ENCODE measurements around the gene KAT7.

DNA sequence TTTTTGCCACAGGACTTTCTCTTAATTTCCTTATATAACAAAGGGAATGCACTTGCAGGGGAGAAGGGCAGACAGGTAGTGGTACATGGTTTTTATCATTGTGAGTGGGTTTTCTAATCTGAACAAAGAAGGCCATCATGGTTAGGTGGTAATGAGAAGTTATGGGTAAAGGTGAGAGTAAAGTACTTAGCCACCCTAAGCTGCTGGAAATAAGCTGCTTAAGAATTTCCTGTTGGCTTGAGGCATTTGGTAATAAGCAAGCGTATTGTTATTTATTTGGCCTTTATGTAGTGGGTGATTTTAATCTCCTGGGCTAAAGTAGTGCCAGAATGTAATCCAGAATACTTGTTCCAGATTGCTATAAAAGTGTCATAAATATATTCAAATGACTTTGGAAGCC, 32.3 kb downstream of the KAT7 start:
- TF ChIP-seq, protein P1, sequence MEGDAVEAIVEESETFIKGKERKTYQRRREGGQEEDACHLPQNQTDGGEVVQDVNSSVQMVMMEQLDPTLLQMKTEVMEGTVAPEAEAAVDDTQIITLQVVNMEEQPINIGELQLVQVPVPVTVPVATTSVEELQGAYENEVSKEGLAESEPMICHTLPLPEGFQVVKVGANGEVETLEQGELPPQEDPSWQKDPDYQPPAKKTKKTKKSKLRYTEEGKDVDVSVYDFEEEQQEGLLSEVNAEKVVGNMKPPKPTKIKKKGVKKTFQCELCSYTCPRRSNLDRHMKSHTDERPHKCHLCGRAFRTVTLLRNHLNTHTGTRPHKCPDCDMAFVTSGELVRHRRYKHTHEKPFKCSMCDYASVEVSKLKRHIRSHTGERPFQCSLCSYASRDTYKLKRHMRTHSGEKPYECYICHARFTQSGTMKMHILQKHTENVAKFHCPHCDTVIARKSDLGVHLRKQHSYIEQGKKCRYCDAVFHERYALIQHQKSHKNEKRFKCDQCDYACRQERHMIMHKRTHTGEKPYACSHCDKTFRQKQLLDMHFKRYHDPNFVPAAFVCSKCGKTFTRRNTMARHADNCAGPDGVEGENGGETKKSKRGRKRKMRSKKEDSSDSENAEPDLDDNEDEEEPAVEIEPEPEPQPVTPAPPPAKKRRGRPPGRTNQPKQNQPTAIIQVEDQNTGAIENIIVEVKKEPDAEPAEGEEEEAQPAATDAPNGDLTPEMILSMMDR (IDR thresholded peaks at IDR 0.05): no peak
- no peak for TF ChIP-seq POLR2A (IDR thresholded peaks at IDR 0.05)

Data from lower leg skin (tissue), 3 donors.